ENCODE results near the gene EML2.

- TF ChIP-seq CTCF (IDR thresholded peaks at IDR 0.05 in 2 of 3, conservative IDR thresholded peaks at IDR 0.05 in 1 of 3; ENCODE audit: control insufficient read depth in 2 of 3, extremely low read depth in 1 of 3, insufficient read depth in 1 of 3, low read depth in 3 of 3, low read length in 3 of 3): no peak
- no peak for TF ChIP-seq TAF1 (IDR thresholded peaks at IDR 0.05; ENCODE audit: borderline replicate concordance, low read depth, low read length)
- TF ChIP-seq NFIC (IDR thresholded peaks at IDR 0.05; ENCODE audit: low read depth, low read length): no peak
- TF ChIP-seq HDAC2 (IDR thresholded peaks at IDR 0.05): no peak
Observed at GRCh38 chr19:45682117-45682516, 42.9 kb upstream of the EML2 start.

Data from GM12878 (cell line).